NCI-H2081 treated with DMSO at 0.1 percent for 48 hours (cell line): ENCODE measurements around the gene PDHB.
"Not testable (repeated sequence)": the region's sequence is repeated elsewhere in the genome, so short reads cannot be mapped to it uniquely, and the experiment has no call there.

Experiments used
- DNase-seq: peaks from one replicate; lab custom pipeline; 2025; lab: John Stamatoyannopoulos, UW

Gene PDHB

DNA sequence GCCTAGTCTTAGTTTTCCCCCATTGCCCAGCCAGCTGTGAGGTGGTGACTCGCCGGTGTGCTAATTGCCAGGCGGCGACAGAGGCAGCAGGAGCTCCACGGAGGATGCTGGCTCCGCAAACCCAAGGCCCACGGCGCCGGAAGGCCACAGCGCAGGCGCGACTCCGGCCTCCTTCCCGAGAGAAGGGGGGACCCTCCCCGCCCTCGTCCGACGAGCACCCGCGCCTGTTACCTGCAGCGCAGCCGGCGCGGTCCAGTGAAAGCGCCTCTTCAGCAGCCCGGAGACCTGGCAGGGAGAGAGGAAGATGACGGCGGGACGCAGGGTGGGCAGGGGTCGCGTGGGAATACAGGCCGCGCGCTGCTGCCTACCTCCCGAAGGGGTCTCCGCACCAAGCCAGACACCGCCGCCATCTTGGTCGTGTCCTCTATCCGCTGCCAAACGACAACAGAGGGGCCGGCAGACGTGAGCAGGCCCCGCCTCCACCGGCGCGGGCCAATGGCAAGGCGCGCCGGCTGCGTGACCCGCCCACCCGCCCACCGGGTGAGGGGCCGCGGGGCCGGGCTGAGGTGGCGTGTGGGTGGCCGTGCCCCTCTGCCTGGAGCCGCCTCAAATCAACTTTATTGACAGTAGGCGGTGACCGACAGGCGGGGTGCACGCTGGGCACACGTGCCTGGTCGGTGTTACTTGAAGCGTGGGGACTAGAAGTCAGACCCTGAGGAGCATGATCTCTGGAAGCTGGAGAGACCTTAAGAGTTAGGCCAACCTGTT is at the start of gene PDHB:
TSS of gene PDHB (minus strand) at position 433 of the 768 bp plus-strand sequence. CDS start at position 410, 23 bp downstream.
- no peak for DNase-seq

DNA sequence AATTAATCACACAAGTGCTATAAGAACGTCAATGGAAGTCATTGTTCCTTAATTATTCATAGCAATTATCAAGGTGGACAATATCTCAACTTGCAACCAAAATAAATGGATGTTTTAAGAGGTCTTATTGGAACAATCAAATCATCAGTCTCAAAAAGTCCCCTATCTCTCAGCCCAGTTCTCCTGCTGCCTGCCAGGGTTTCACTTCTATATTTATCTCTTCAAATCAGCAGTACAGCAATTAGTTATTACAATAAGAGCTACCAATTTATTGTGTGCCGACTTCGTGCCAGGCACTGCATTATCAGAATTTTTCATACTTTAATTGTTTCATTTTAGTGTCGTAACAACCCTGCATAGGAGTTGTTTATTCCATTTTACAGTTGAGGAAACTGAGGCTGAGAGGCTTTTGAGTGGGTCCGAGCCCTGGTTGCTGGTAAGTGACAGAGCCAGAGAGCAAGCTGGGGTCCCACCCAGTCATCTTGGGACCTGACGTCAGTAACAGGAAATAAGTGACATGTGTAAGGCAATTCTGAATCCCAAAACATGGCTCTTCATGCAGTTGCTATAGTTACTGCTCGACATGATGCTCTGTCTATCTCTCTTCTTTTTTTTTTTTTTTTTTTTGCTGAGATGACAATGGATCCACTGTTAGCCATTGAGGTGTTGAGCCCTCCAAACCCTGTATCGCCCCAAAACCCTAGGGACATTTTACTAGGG is 49.4 kb upstream of the PDHB start:
- DNase-seq = no peak

DNA sequence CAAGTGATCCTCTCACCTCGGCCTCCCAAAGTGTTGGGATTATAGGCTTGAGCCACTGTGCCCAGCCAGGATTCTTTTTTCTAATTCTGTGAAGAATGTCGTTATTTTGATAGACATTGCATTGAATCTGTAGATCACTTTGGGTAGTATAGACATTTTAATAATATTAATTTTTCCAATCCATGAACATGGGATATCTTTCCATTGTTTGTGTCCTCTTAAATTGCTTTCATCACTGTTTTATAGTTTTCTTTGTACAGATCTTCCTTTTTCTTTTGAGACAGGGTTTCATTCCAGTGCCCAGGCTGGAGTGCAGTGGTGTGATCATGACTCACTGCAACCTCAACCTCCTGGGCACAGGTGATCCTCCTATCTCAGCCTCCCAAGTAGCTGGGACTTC is 46.7 kb upstream of the PDHB start:
- no peak for DNase-seq

DNA sequence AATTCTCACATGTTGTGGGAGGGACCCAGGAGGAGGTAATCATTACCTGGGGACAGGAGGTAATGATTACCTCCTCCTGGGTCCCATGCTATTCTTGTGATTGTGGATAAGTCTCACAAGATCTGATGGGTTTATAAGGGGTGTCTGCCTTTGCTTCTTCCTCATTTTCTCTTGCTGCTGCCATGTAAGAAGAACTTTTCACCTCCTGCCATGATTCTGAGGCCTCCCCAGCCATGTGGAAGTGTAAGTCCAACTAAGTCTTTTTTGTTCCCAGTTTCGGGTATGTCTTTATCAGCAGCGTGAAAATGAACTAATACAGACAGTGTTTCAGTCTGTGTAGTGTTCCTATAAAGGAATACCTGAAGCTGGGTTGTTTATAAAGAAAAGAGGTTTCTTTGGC is 45.1 kb upstream of the PDHB start:
- DNase-seq = no peak

DNA sequence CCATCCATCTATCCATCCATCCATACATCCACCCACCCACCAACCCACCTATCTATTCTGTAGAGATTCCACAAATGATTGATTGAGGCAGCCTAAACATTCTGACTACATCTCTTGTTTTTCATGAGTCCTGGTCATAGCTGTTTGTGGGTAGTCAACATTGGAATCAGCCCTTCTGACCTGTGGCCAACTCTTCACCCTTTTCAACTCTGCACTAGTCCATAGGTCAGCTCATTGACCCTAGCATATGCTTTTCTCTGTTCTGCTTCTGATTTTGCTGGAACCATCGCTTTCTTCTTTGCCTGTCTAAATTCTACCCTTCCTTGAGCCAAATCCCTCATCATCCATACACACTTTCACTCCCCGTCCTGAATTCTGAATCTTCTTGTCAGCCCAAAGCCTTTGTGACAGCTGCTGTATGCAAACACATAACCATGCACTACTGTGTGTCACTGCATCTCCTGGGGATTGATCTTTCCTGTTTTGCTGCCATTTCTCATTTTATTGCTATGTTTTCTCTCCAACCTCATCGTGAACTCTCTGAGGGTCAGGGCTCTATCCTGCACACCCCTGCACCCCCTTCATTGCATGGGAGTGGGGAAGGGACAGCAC is 41.4 kb upstream of the PDHB start:
- no peak for DNase-seq

DNA sequence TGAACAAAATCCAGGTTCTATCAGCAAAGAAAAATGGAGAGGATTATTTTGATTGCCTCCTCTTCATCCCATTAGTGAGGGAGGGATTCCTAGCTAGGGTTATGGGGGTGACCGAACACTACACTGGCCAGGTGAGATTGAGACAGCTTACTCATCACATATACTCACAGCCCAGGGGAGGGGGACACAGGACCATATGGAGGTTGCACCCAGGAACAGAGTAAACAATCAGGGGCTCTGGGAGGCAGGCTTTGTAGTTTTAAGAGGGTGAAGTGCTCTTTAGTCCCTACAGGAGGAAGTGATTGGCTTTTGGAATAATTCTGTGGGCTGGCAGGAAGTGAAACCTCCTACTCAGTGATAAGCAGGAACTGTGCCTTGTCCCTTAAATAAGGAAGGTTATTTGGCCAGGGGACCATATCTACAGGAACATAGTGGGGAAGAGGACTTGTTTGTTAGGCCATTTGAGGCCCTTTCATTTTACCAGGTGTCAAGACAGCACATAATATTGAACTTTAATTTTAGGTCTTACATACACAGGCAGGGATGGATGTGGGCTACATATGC is 40.8 kb upstream of the PDHB start:
- no peak for DNase-seq

DNA sequence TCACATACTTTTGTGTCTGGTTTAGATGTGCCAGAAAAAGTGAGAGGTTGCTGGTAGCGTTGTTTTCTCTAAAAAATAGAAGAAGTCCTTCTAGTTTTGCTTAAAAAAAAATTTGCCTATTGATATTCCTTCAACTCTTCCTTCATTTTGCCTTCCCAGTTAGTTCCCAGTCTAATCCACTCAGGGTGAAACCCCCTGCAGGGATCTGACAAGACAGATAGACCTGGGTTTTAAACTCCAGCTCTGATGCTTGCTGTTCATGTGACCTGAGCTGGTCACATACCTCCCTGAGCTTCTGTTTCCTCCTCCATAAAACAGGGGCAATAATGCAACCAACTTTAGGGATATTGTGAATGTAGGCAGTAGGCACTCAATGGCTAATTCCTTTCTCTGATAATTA is 39.6 kb upstream of the PDHB start:
- DNase-seq = no peak

DNA sequence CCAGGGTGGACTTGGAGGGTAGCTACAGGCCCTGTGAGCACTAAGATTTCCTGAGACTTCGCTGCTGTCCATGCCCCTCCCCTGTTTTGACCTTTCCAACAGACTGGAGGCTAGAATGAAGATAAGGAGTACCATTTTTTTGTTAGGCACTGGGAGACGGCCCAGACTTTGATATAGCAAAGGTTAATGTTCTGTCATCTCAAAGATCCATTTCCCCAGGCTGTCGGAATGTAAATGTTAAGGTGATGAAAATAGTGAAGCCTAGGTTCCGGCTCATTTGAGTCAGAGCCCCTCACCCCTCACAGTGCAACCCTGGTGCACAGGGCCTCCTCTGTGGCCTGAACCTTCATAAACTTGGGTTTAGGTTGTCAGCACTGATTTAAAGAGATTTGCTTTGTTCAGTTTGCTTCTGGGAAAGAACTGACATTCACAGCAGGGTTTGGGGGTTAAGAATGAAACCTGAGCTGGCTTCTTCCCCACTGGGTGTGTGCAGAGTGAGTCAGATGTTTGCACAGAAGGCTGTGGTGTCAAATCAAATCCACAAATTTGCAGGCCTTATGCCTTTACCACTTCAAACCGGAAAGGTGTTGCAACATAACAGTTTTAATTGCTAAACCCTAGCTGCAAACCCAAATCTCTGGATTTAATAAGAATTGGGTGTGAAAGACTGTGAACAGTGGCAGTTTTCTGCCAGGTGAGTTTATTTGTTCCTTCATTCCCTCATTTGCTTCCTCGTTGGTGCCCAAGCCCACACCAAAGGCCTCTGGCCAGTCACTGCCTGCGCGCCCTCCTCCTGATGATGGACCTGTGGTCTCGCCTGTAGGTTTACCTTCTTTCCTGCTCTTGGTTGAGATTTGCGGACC is 37.6 kb upstream of the PDHB start:
- peak; percentile 71 for DNase-seq

DNA sequence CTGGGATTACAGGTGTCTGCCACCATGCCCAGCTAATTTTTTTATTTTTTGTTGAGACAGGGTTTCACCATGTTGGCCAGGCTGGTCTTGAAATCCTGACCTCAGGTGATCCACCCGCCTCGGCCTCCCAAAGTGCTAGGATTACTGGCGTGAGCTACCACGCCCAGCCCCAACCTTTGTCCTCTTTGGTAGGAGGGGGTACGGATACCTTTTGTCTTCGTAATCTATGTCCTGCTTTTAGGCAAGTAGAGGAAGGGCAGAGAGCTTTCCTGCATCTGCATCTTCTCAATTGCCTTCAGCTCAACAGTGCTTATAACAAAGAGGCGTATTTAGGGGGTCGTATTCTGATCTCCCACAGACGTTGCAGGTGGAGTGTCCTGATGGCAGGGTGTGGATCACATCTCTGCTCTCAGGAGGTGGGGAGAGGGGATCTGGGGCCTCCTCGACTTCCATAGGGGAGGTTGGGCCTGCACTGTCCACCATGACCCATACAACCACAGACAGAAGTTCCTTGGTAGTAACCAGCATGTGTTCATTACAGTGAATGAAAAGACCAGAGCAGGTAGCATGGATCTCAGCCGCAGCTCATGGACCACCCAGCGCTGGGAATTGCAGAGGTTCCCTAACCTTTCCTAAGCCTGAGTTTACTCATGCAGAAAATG is 36.9 kb upstream of the PDHB start:
- DNase-seq = no peak

DNA sequence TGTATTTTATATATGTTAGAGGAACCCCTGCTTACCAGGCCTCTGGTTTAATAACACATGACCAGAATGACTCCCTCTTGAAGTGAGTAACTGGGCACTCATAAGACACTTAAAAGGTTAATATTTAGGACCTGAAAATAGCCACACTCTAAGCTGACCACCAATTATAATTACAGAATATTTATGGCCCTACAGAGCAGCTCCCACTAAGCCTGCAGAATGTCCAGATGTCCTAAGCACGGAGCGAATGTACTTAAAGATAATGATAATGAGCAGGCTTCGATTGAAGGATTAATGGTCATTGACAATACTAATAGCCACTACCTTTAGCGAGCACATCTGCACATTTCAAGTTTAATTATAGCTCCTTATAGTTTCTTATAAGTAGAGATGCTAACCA is 35.5 kb upstream of the PDHB start:
- no peak for DNase-seq

DNA sequence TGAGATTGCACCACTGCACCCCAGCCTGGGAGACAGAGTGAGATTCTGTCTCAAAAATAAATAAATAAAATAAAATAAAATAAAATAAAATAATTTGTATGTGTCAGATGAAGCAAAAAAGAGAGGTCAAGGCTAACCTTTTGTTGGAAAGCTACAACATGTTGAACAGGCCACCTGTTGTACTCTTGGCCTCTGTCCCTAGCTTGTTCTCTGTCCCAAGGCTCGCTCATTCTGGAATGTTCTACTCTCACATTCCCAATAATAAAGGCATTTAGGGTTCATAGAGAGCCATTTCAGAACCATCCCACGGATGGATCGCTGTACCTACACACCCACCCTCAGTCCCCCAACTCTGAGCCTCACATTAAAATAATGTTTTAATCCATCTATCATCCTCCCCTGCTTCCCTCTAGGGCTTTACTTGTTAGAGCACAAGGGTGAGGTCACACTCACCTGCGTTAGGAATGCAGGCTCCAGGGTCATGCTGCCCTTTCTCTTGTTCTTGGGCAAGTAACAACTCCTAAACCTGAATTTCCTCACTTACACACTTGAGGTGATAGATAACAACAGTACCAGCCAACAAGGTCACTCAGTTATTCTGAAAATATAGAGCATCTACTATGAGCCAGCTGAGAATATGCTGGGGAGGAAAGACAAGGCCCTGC is 33.4 kb upstream of the PDHB start:
- DNase-seq = no peak

DNA sequence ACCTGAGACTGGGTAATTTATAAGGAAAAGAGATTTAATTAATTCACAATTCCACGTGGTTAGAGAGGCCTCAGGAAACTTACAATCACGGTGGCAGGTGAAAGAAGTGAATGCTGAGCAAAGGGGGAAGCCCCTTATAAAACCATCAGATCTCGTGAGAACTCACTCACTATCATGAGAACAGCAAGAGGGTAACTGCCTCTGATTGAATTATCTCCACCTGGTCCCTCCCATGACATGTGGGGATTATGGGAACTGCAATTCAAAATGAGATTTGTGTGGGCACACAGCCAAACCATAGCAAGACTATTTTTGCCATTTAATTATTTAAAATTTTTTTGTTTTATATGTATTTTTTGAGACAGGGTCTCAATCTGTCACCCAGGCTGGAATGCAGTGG is 31.2 kb upstream of the PDHB start:
- no peak for DNase-seq

DNA sequence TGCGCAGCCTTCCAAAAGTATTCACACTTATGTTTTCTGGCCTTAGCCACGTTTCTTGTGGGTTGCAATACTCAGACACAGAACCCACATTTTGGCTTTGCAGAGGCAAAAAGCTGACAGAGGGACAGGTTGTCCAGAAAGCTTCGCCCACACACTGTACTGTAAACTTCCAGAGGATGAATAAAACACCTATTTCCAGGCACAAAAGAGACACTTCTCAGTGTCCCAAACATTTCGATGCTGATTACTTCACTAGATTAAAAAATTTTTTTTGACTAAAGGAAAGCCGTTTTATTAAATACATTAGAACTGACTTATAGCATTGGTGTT is 30.3 kb upstream of the PDHB start:
- DNase-seq = no peak

DNA sequence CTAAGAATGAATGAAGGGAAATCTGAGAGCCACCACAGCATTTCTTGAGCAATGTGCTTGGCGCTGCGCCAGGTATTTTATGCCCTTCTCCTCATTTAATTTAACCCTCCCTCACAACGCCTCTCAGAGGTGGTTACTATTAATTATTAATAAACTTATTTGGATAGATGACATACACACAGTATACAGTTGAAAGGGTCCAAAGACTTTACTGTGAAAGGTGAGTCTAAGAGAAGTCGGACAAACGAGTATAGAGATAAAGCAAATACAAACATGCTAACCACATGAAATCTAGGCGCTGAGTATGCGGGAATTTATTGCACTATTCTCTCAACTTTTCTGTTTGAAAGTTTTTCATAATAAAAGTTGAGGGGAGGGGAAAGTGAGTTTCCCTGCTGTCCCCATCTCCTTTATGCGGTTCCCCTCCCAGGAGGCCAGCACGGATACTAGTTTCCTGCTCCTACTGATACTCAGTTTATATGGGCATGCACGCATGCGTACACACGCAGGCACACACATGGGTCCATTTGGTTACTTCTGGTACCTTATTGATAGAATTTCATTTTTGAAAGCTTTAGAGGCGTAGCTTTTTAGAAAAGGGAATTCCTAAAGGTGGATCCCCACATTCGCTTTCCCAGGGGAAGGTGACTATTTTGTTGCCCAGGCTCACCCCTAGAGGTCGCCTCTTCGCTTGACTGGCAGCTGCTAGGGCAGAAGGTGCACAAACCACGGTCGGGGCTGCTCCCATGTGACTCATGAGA is 29.7 kb upstream of the PDHB start:
- DNase-seq = peak; percentile 8

DNA sequence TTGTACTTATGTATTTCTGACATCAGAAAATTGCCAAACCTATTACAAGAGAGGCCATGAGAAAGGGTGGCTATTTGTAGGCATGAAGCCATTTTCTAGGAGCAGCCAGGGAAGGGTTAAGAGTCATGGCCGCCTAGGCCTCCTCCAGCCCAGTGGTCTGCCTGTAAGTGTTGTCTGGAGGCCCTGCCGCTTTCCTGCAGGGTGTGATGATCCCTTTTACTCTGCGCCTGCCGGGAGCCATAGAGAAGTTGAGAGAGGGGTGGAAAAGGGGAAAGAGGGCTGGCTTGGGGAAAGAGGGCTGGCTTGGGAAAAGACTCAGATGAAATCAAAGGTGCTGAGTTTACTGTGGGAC is 29.2 kb upstream of the PDHB start:
- no peak for DNase-seq

DNA sequence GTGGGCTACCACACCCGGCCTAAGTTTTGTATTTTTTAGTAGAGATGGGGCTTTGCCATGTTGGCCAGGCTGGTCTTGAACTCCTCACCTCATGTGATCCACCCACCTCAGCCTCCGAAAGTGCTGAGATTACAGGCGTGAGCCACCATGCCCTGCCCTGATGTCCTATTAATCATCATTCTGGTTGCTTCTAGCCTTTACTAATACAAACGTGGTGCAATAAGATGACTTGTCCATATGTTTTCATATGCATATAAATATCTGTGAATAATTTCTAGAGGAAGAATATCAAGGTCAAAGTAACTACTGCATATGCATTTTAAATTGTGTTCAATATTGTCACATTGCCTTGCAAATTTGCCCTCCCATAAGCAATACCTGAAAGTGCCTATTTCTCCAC is 25.5 kb upstream of the PDHB start:
- DNase-seq = no peak

DNA sequence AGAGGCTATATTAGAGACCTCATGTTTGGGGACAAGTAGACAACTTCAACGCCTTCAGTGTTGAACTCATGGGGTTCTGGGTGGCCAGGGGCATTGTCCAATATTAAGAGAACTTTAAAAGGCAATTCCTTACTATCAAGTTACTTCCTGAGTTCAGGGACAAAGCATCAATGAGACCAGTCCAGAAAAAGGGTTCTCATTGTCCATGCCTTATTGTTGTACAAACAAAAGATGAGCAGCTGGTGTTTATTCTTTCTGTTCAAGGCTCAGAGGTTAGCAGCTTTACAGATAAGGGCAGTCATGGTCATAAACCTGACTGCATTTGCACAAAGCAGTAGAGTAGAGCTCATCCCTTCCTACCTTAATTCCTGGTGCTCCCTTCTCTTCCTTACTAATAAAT is 18.5 kb upstream of the PDHB start:
- DNase-seq = no peak

DNA sequence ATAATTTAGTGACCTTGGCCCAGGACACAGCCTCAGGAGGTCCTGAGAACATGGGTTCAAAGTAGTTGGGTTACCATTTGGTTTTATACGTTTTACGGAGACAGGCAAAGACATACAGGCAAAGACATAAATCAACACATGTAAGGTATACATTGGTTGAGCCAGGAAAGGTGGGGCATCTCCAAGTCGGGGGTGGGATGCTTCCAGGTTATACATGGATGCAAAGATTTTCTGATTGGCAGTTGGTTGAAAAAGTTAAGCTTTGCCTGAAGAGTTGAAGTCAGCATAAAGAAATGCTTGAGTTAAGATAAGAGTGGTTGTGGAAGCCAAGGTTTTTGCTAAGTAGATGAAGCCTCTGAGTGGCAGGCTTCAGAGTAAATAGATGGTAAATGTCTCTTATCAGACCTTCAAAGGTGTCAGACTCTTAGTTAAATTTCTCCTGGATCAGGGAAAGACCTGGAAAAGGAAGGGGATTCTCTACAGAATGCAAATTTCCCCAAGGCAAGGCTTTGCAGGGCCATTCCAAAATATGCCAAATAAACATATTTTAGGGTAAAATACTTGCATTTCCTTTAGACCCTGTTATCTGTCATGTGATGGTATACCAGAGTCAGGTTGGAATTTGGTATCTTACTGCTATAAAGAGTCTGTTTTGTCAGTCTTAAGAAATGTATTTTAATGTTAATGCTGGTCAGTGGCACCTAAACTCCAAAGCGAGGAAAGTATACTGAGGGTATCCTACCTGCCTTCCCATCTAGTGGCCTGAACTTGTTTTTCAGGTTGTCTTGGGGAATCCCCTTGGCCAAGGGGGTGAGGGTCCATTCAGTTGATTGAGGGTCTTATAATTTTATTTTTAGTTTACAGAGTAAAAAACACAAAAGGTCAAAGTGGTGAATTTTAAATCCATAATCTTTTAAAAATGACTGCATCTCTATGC is 8.2 kb upstream of the PDHB start:
- DNase-seq = no peak

DNA sequence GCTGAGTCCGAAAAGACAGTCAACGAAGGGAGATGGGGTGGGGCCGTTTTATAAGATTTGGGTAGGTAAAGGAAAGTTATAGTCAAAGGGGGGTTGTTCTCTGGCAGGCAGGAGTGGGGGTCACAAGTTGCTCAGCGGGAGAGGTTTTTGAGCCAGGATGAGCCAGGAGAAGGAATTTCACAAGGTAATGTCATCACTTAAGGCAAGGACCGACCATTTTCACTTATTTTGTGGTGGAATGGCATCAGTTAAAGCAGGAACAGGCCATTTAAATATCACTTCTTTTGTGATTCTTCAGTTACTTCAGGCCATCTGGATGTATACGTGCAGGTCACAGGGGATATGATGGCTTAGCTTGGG is 7.3 kb upstream of the PDHB start:
- DNase-seq = not testable (repeated sequence)
